SK-N-SH (cell line): ENCODE measurements around the gene SWAP70. TPM values are rescaled to one million over a fixed set of nuclear protein-coding genes. Genes with fewer than 3 reads are reported as not detected.

Experiments
- CTCF ChIA-PET: fragments of 300-600, 350-600 bp; formaldehyde crosslinking; extraction: SDS; loops from one replicate; lab custom pipeline; 2021; lab: Yijun Ruan, JAX
- POLR2A ChIA-PET: fragments of 350-600 bp; sonication (Branson Sonifier 250); formaldehyde crosslinking; extraction: SDS; loops from one replicate; lab custom pipeline; 2020; ENCODE audit warnings: antibody characterized with exemption, inconsistent platforms; lab: Yijun Ruan, JAX
- DNase-seq: peaks from one replicate; pipeline ENCODE4 v3.0.0; 2012
- H2AFZ ChIP-seq: fragments of 200-600 bp; sonication (generic); 2 replicates; pipeline ENCODE4 v1.8.1; 2016; ENCODE audit warnings: antibody characterized with exemption, mild to moderate bottlenecking, low read depth
- H3F3A ChIP-seq: fragments of 200-600 bp; sonication (generic); replicated peaks from 2 replicates; pipeline ENCODE3; 2016; ENCODE audit warnings: antibody characterized with exemption, mild to moderate bottlenecking; ENCODE audit not compliant: insufficient read depth
- H3K27ac ChIP-seq, 2 experiments: fragments of 200-500 bp in 1 of 2; fragments of 200-600 bp in 1 of 2; sonication (Bioruptor generic) in 1 of 2; sonication (generic), shearing (Covaris generic) in 1 of 2; 2 replicates each; pipeline versions ENCODE4 v1.5.1 to v1.6.1; 2014 to 2016; ENCODE audit warnings: low read depth in 2 of 2, inconsistent platforms in 1 of 2, low read length in 1 of 2, mild to moderate bottlenecking in 1 of 2, mixed read lengths in 1 of 2
- H3K27me3 ChIP-seq: fragments of 200-600 bp; sonication (generic), shearing (Covaris generic); 2 replicates; pipeline ENCODE4 v1.6.1; 2016; ENCODE audit warnings: mixed run types; ENCODE audit not compliant: insufficient read depth
- H3K36me3 ChIP-seq, 2 experiments: fragments of 200-500 bp in 1 of 2; fragments of 200-600 bp in 1 of 2; sonication (Bioruptor generic) in 1 of 2; sonication (generic) in 1 of 2; replicated peaks in 1 of 2; 2 replicates each; pipeline versions ENCODE3 to v1.5.1; 2014 to 2016; ENCODE audit warnings: low read length in 1 of 2, mild to moderate bottlenecking in 1 of 2; ENCODE audit not compliant: insufficient read depth in 2 of 2, control insufficient read depth in 1 of 2
- H3K4me1 ChIP-seq, 2 experiments: fragments of 200-500 bp in 1 of 2; fragments of 200-600 bp in 1 of 2; sonication (Bioruptor generic) in 1 of 2; sonication (generic), shearing (Covaris generic) in 1 of 2; 2 replicates each; pipeline versions ENCODE4 v1.5.1 to v1.6.1; 2014 to 2016; ENCODE audit warnings: low read depth in 1 of 2, low read length in 1 of 2, mixed run types in 1 of 2; ENCODE audit not compliant: insufficient read depth in 2 of 2, control insufficient read depth in 1 of 2
- H3K4me2 ChIP-seq: fragments of 200-600 bp; sonication (generic), shearing (Covaris generic); 2 replicates; pipeline ENCODE4 v1.6.1; 2017; ENCODE audit warnings: mixed run types
- H3K4me3 ChIP-seq, 2 experiments: fragments of 200-500 bp in 1 of 2; fragments of 200-600 bp in 1 of 2; sonication (Bioruptor generic) in 1 of 2; sonication (generic), shearing (Covaris generic) in 1 of 2; 2 replicates each; pipeline versions ENCODE4 v1.5.1 to v1.8.1; 2014 to 2016; ENCODE audit warnings: low read depth in 2 of 2, inconsistent platforms in 1 of 2, low read length in 1 of 2, mild to moderate bottlenecking in 1 of 2, mixed read lengths in 1 of 2, moderate library complexity in 1 of 2
- H3K79me2 ChIP-seq: fragments of 200-600 bp; sonication (generic); 2 replicates; pipeline ENCODE4 v1.8.1; 2017; ENCODE audit warnings: mild to moderate bottlenecking; ENCODE audit not compliant: insufficient read depth
- H3K9ac ChIP-seq: fragments of 200-600 bp; sonication (generic); 2 replicates; pipeline ENCODE4 v1.6.1; 2017; ENCODE audit warnings: mixed run types
- H3K9me2 ChIP-seq: fragments of 200-600 bp; sonication (generic); 2 replicates; pipeline ENCODE4 v1.6.1; 2017; ENCODE audit warnings: mixed run types
- H3K9me3 ChIP-seq: fragments of 200-600 bp; sonication (generic); 2 replicates; pipeline ENCODE4 v1.6.1; 2017; ENCODE audit warnings: mixed run types, mild to moderate bottlenecking, moderate library complexity
- H4K20me1 ChIP-seq: fragments of 200-600 bp; sonication (generic); 2 replicates; pipeline ENCODE4 v1.6.1; 2017; ENCODE audit warnings: mild to moderate bottlenecking, mixed run types; ENCODE audit not compliant: insufficient read depth
- EZH2phosphoT487 ChIP-seq: fragments of 200-600 bp; sonication (generic); IDR thresholded peaks from 2 replicates; pipeline ENCODE4 v1.6.1; 2017; ENCODE audit warnings: low read depth, mixed run types, mild to moderate bottlenecking, antibody characterized with exemption, moderate library complexity, borderline replicate concordance
- FOSL2 ChIP-seq: IDR thresholded peaks from 2 replicates; pipeline ENCODE4 v1.4.0; 2012; ENCODE audit warnings: low read depth, mild to moderate bottlenecking, moderate library complexity, borderline replicate concordance
- IRF3 ChIP-seq: fragments of 150-350 bp; IDR thresholded peaks from 2 replicates; pipeline ENCODE4 v1.6.1; 2016; ENCODE audit warnings: mild to moderate bottlenecking, low read depth, low read length
- POLR2AphosphoS5 ChIP-seq: IDR thresholded peaks from 2 replicates; pipeline ENCODE4 v1.6.1; 2012; ENCODE audit warnings: low read depth, low read length
- RFX5 ChIP-seq: IDR thresholded peaks from 2 replicates; pipeline ENCODE4 v1.6.1; 2012; ENCODE audit warnings: mild to moderate bottlenecking, improper control_type of control experiment, low read length
- SIN3A ChIP-seq: IDR thresholded peaks from 2 replicates; pipeline ENCODE4 v1.6.1; 2012; ENCODE audit warnings: low read depth, mild to moderate bottlenecking, low read length, moderate library complexity, borderline replicate concordance
- TCF12 ChIP-seq: IDR thresholded peaks from 2 replicates; pipeline ENCODE4 v1.4.0; 2012
- TEAD4 ChIP-seq: IDR thresholded peaks from 2 replicates; pipeline ENCODE4 v1.4.0; 2012; ENCODE audit warnings: mild to moderate bottlenecking, borderline replicate concordance; ENCODE audit not compliant: insufficient read depth
- USF2 ChIP-seq: fragments of 150-350 bp; IDR thresholded peaks from 2 replicates; pipeline ENCODE4 v1.6.1; 2017; ENCODE audit warnings: antibody characterized with exemption, low read length, low read depth, borderline replicate concordance
- YY1 ChIP-seq: IDR thresholded peaks from 2 replicates; pipeline ENCODE4 v1.4.0; 2012; ENCODE audit warnings: low read depth, mild to moderate bottlenecking
- WGBS: methylation state at CpG from one replicate; pipeline ENCODE4 v1.1.6; 2017; ENCODE audit warnings: low lambda C conversion rate; 5-methylcytosine and 5-hydroxymethylcytosine counted together
- polyA plus RNA-seq, 3 experiments: library from polyadenylated mRNA; depleted of rRNA; stranded (reverse); fragments of >200 nt; gene quantifications; 2 replicates each; pipeline ENCODE4 v1.2.3, GENCODE V29; 2012

SWAP70 gene
- polyA plus RNA-seq, 1 of the 3 experiments (the other 2 are of a cell fraction), result 10.6 TPM

DNA sequence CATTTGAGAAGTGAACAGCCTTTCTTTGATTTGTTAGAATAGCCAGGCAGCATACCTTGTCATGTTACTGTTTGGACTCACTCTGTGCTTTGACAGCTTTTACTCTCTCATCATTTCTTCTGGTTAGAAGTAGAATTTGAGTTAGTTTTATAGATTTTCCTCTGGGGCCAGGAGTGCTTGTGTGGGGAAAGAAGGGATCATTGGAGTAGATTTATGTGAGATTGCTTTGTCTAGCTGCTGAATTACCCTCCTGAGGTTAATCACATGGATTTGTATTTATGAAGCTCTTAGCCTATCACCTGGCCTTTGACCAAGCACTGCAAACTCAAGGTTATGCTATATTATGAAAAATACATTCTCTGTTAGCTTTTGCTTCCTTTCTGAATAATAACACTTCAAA, 54.3 kb downstream of the SWAP70 start (continued):
- TF ChIP-seq RFX5 (no peak), TCF12 (no peak), FOSL2 (no peak), SIN3A (no peak), EZH2phosphoT487 (no peak), IRF3 (no peak), YY1 (no peak)

DNA sequence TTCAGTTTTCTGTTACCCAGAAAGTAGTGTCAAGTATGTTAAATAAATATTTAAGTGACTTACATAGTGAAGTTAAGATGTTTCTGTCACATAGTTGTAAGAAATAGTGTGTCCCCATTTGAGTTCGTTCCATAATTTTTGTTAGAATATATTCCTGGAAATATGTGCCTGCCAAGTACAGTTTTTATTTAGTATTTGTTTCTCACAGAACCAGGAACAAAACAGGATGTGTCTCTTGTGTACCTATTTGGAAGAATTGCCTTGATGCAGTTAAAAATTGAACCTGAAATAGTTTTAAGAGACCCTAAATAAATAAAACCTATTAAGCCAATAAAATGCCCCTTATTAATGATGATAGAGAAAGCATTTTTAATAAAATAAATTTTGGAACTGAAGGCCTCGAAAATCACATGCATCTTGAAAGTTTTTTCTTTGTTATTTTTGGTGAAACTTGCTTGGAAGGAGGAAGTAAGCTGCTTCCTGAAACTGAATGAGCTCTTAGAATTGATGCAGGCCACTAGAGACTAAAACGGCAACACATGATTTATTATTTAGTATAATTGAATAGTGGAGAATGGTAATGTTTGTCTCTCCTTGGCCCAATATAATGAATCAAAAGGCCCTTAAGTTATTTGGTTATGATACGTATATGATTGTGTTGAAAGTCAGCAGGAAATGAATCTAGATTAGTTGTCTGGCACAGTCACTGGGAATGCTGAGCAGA, 55.9 kb downstream of the SWAP70 start:
- no peaks in the 10 kb centered on the region for H3K79me2 ChIP-seq
- peaks cover 3 to 16% of the 10 kb centered on the region in 2 experiments; a peak in 2 of 4 replicates for H3K4me1 ChIP-seq
- TF ChIP-seq SIN3A, result no peak
- TF ChIP-seq USF2, result no peak
- TF ChIP-seq YY1, result no peak
- no peaks in the 10 kb centered on the region for H4K20me1 ChIP-seq
- ChIA-PET POLR2A (interaction anchor here (1.1 kb wide), 1 partner anchor 8 kb away, joined by 3 read pairs; no protein-coding TSS in a partner anchor), CTCF (no interaction called here)
- no peaks in the 10 kb centered on the region for H3K9me3 ChIP-seq
- H3K4me3 ChIP-seq, result no peak overlapping the region
- no peak overlapping the region for H3K27ac ChIP-seq
- H3K9me2 ChIP-seq, result peaks cover 3% of the 10 kb centered on the region; the same call in 1 of the 2 replicates
- peaks cover 0 to 21% of the 10 kb centered on the region in 2 experiments for H3K36me3 ChIP-seq
- H2AFZ ChIP-seq, result no peak overlapping the region
- H3K4me2 ChIP-seq, result no peak overlapping the region
- no peak for DNase-seq
- WGBS, result 83% methylated on average over 4 of the region's 4 CpGs
- H3K27me3 ChIP-seq, result no peaks in the 10 kb centered on the region
- no peaks in the 10 kb centered on the region for H3F3A ChIP-seq
- no peak overlapping the region for H3K9ac ChIP-seq

DNA sequence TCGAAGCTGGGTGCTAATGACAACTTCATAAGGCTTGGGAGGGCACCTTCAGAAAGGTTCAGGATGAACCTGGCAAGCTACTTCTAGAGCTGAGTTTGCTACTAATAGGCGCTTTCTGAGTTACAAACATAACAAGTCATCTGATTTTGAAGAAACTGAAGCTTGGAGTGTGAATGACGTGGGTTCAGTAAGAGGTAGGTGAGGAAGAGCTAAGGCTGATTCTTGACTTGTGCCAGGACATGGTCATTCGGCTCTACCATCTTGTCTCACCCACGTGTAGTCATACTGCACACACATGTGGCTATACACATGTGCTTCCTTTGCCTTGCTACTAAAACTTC, 56.4 kb downstream of the SWAP70 start:
- WGBS, result 90% methylated on average over 5 of the region's 5 CpGs
- Histone ChIP-seq H4K20me1 (no peaks in the 10 kb centered on the region), H3K27ac (no peak overlapping the region), H3F3A (no peaks in the 10 kb centered on the region), H2AFZ (no peak overlapping the region), H3K27me3 (no peaks in the 10 kb centered on the region), H3K4me3 (no peak overlapping the region), H3K9me3 (no peaks in the 10 kb centered on the region), H3K4me2 (no peak overlapping the region), H3K9me2 (peaks cover 3% of the 10 kb centered on the region; the same call in 1 of the 2 replicates), H3K9ac (no peak overlapping the region), H3K79me2 (no peaks in the 10 kb centered on the region), H3K4me1 (peaks cover 3 to 16% of the 10 kb centered on the region in 2 experiments; a peak in 2 of 4 replicates), H3K36me3 (peaks cover 0 to 20% of the 10 kb centered on the region in 2 experiments)
- no peak for DNase-seq
- TF ChIP-seq TEAD4 (no peak), POLR2AphosphoS5 (no peak)
- ChIA-PET POLR2A (interaction anchor here (1.1 kb wide), 1 partner anchor 8 kb away, joined by 3 read pairs; no protein-coding TSS in a partner anchor), CTCF (interaction anchor here (0.6 kb wide), 1 partner anchor 90 kb away, joined by 3 read pairs; no protein-coding TSS in a partner anchor)
